ENCODE data around the gene ITGBL1.

- TF ChIP-seq RAD21 (IDR thresholded peaks at IDR 0.05; ENCODE audit: low read length) (no peak), CTCF (conservative IDR thresholded peaks at IDR 0.05; ENCODE audit: low read depth, low read length) (no peak), FOS (IDR thresholded peaks at IDR 0.05; ENCODE audit: low read depth, low read length) (no peak), POLR2A (IDR thresholded peaks at IDR 0.05; ENCODE audit: low read depth, low read length) (no peak), MXI1 (IDR thresholded peaks at IDR 0.05; ENCODE audit: borderline replicate concordance, low read depth, low read length) (no peak), RFX5 (IDR thresholded peaks at IDR 0.05; ENCODE audit: low read depth, low read length) (no peak), MAFK (IDR thresholded peaks at IDR 0.05; ENCODE audit: low read depth, low read length) (no peak), ELK1 (IDR thresholded peaks at IDR 0.05; ENCODE audit: borderline replicate concordance, low read depth, low read length) (no peak), BHLHE40 (IDR thresholded peaks at IDR 0.05; ENCODE audit: low read depth, low read length) (no peak), SMC3 (IDR thresholded peaks at IDR 0.05; ENCODE audit: low read depth, low read length) (no peak), CHD1 (IDR thresholded peaks at IDR 0.05; ENCODE audit: low read depth, low read length) (no peak)
Observed at GRCh38 chr13:101661839-101662238, 209.4 kb downstream of the ITGBL1 start.

All from IMR-90 (cell line).